Embryonic facial prominence (tissue), 1 donor: ENCODE results near the gene HIF3A.

Source experiments
- DNase-seq: peaks from one replicate; pipeline ENCODE4 v3.0.0-alpha.2; 2016; ENCODE audit errors: extremely low spot score

The HIF3A gene

GRCh38 chr19:46326608-46327007 lies 29.8 kb downstream of the HIF3A start:
- no peak for DNase-seq

DNA sequence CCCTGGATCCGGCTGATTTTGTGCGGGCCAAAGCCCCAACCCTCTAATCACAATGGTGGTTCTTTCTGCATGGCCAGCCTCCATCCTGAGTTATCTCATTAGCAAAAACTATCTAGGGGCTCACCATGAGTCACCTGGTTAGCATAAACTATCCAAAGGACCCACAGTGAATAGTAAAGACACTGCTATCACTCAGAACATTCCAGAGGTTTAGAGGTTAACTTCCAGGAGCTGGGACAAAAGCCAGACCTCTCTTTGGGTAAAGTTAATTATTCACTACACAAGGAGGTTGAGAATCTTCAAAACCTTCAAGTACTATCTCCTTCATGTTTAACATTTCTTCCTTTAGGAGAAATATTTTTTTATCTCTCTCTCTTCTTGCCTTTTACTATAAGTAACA lies 31.2 kb downstream of the HIF3A start:
- DNase-seq: no peak

- no peak for DNase-seq
Measured at GRCh38 chr19:46330319-46330918, 33.6 kb downstream of the HIF3A start.

- no peak for DNase-seq
Measured at GRCh38 chr19:46337487-46337886, 40.6 kb downstream of the HIF3A start.

DNA sequence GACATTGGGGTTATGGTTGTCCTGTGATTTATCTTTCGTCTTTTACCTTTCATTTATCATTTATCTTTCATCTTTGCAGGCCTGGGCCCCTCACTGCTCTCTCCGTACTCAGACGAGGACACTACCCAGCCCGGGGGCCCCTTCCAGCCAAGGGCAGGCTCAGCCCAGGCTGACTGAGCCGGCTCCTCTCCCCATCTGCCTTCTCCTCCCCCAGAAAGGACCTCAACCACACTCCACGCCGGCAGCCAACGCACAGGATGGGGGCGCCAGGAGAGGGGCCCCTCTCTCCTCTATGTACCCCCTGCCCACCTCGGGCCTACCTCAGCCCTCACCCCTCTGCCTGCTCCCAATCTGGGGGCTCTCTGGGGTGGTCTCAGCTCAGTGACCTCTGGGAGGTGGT lies 42.6 kb downstream of the HIF3A start:
- DNase-seq: no peak

DNA sequence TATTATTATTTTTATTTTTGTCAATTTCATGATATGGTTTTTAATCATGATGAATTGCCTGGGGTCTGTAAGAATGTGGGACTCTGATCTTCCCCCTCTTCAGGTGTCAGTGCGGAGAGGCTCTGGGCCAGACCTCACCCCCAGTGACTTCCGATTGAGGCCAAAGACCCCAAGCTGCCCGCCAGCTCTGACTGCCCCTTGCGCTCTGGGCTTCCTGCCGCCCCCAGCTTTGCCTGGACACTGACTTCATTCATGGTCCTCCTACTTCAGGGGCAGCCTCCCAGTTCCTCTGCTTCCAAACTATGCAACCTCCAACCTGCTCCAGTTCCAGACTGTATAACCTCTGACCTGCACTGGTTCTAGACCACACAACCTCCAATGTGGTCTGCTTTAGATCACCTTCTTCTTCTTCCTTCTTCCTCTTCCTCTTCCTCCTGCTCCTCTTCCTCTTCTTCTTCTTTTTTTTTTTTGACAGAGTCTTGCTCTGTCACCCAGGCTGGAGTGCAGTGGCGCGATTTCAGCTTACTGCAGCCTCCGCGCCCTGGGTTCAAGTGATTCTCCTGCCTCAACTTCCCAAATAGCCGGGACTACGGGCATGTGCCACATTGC lies 43.3 kb downstream of the HIF3A start:
- no peak for DNase-seq

GRCh38 chr19:46341937-46342336 lies 45.1 kb downstream of the HIF3A start:
- no peak for DNase-seq

GRCh38 chr19:46344363-46344762 lies 47.5 kb downstream of the HIF3A start:
- no peak for DNase-seq

DNA sequence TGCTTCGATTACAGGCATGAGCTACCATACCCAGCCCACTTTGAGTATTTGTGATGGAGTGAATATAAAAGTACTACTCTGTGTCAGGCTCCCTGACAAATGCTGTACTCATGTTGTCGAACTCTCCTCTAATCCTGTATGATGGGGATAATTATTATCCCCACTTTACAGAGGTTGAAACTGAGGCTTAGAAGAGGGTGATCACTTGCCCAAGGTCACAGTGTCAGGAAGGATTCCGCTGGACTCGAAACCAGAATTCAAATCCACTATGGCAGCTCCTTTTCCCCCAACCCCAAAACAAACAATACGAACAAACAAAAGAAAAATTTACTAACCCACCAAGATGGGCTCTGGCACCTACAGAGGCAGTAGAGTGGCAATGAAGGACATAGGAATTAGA lies 48.3 kb downstream of the HIF3A start:
- DNase-seq: no peak

GRCh38 chr19:46346821-46347571 lies 50.2 kb downstream of the HIF3A start, which contains the start of gene PPP5C:
PPP5C (plus strand) TSS chr19:46347087; CDS start chr19:46347097, 10 bp downstream.
- peak; percentile 84 for DNase-seq

GRCh38 chr19:46347572-46347883 lies 50.7 kb downstream of the HIF3A start:
- DNase-seq: no peak

- DNase-seq: no peak
Measured at GRCh38 chr19:46347985-46348384, 51.1 kb downstream of the HIF3A start.

DNA sequence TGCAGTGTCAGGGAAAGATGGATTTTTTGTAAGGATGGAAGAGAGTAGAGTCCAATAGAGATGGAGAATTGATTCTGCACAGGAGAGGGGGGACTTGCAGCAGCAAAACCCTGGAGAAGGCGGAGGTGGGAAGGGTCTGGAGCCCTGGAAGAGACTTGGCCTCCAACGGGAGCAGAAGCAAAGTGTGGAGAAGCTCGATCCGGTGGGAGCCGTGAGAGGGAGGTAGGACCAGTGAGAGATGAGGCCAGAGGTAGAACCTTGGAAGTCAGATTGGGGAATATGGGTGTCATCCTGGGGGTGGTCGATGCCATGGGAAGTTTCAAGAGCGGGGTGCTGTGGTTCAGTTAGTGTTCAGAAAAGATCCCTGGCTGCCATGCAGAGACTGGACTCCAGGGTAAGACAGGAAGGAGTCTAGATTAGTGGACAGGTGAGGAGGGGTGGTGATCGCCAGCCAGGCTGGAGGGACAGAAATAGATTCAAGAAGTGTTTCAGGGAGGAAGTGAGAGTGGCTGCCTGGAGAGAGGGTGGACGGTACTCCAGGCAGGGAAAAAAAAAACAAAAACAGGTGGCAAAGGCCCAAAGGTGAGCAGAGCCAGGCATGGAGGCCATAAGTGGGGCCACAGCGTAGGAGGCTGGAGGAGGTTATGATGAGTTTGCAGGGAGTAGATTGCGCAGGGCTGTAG lies 52.6 kb downstream of the HIF3A start:
- DNase-seq: no peak

DNA sequence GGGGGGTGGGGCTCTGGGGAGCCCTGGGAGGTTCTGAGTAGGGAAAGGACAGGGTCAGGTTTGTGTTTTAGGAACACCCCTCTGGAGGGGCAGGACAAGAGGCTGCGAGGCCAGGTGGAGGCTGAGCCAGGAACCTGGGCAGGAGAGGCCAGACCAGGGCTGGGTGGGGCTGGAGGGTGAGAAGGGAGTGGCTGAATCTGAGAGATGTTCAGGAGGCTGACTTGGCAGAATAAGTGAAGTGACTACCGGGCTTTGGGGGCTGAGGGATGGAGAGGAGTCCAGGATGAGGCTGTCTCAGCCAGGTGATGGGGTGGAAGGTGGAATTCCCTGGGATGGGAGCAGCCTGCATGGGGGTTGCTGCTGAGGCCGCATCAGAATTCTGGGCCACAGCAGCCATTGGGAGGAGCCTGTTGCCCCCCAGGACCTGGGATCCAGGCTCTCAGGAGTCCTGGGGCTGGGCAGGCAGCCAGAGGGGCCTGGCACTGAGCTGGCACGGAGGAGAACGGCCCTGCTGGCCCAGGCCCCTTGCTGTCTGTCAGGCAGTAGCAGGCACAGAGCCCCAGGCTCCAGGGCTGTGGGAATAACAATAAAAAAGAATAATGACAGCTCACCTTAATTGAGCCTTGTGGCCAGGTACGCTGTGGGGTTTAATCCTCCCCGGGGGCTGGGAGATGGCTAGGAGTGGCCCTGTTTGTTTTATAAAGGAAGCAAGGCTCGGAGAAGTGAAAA lies 53.4 kb downstream of the HIF3A start:
- no peak for DNase-seq

- no peak for DNase-seq
Measured at GRCh38 chr19:46350758-46351159, 53.9 kb downstream of the HIF3A start.

DNA sequence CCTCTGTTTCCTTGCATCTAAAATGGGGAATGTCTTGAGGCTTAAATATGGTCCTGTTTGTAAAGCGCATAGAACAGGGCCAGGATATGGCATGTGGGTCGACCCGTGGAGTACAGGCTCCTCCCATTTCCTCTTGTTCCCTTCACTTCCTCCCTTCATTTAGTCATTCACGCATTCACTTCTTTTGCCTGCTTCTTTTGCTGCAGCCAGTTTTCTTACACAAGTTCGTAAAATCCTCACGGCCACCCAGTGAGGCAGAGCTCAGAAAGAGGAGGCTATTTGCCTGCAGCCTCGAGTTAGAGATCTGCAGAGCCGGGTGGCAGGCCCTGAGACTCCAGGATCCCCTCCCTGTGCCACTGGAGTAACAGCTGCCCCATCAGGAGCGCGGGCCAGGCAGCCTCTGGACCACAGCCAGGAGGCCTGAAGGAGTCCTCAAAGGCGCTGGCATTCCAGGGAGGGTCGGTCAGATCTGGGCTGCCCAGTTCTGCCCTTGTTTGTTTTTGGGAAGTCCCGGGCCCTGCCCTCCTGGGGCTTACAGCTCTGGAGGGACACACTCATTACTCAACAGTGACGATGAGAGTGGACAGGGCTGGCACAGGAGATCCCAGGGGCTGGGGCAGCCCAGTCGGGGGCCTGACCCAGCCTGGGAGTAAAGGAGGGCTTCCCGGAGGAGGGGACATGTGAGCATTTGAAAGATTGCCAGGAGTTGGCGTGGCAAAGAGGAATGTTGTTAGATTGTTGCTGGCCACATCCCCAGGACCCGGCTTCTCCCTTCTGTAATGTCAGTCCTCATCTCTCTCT lies 54.6 kb downstream of the HIF3A start:
- no peak for DNase-seq

GRCh38 chr19:46353730-46354528 lies 57.1 kb downstream of the HIF3A start:
- no peak for DNase-seq

DNA sequence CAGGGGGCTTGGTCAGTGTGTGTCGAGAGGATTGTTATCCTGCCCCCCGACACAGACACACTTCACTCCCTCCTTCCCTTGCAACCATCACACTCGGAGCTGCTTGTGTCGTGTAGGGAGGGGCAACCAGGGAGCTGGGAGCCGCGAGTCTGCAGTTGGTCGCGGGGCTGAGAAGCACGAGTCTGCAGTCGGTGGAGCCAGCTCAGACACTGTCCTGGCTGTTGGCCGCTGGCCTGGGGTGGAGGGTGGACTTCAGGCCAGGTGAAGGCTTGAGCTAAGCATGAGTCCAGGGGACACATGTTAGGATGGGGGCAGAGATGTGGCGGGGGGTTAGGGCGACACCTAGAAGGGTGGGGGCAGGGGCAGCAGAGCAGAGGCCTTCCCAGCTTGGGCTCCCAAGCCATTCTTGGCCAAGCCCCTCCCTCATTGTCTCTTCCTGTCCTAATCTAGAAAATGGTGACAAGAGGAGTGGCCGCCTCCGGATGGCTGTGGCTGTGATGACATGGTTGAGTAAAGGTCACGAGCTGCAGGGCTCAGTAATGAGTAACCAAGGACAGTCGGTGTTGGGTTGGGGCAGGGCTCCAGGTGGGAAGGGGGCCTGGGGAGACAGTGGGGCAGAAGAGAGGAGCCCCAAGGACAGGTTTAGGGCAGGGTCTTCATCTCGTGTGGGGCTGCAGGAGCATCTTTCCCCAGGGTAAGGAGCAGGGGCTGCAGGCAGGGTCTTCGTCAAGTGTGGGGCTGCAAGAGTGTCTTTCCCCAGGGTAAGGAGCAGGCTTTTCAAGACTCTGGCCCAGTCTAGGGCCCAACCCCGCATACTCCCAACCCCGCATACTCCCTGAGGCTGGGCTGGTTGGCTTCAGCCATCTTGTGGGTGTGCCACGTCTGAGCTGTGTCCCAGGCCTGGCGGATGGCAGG lies 58.6 kb downstream of the HIF3A start:
- DNase-seq: no peak
